GM19324 (cell line): ENCODE data around the gene NSMF.
A peak's percentile ranks its signal among the peaks of the same experiment; 100 is the strongest.
"Not testable (repeated sequence)": the region's sequence is repeated elsewhere in the genome, so short reads cannot be mapped to it uniquely, and the experiment has no call there.

ENCODE experiments used
- ATAC-seq: cut with Tn5 transposase; IDR thresholded peaks from one replicate; pipeline ENCODE4 v1.9.1; 2021; ENCODE audit warnings: mild to moderate bottlenecking, moderate library complexity; ENCODE audit not compliant: unreplicated experiment, low FRiP score

NSMF gene

DNA sequence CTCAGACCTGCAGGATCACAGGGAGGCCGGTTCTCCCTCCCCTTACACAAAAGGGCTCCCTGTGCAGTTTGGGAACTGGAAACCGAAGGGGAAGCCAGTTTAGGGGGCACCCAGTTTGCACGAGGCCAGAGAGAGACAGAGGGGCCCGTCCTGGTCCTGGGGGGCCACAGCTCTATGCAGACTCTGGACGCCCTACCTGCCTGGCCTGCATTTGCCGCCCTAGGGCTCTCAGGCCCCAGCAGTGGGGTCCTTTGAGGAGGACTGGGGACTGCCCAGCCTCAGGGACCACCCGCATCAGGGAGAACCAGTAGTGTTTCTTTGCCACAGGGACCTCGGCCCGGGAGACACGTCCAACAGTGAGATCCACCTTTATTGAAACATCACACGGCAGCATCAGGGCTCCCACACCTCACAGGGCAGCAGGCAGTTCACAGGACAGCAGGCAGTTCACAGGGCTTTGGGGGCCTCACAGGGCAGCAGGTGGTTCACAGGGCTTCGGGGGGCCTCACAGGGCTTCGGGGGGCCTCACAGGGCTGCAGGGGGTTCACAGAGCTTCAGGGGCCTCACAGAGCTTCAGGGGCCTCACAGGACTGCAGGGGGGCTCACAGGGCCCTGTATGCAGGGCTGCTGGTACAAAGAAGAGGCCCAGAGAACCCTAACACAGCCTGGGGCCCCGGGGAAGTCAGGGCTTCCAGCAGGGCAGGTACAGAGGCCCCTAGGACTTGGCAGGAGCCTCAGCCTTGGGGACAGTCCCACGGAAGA is 648 bp upstream of the NSMF start:
- ATAC-seq = no peak

DNA sequence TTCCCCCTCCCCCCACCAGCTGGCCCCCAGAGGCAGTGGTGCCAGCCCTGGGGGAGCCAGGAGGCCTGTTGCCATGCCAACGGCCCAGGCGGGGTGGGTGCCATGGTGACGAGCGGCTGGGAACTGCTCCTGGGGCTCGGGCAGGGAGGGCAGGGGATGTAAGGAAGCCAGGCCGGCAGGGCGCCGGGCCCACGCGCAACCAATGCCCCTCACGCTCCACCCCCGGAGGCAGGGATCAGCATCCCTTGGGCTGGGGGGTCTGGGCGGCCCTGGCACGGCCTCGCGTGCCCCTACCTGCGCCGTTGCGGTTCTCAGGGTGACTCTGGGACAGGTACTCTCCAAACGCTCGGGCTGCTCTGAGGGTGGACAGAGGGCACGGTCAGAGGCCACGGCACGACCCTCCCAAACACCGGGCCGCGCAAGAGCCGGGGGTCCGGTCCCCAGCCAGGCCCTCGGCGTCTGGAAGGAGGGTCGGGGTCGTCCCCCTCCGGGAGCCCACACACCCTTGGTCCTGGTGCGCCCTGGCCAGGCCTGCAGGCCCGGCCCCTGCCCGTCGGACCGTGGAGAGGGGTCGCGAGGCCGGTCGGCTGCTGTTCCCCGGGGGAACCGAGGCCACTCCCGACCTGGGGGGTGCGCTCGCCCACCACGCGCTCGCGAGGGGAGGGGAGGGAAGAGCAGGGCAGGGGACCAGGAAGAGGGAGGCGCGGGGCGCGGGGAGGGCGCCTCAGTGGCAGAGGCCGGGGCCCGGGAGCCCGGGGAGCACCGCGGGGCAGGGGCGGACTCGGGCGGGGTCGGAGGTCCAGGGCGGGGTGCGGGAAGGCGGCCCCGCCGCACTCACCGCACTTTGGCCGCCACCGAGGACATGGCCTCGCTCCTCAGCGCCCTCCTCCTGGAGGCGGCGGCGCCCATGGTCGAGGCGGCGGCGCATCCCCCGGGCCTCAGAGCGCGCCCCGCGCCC is 661 bp downstream of the NSMF start:
- ATAC-seq = peak; percentile 32

DNA sequence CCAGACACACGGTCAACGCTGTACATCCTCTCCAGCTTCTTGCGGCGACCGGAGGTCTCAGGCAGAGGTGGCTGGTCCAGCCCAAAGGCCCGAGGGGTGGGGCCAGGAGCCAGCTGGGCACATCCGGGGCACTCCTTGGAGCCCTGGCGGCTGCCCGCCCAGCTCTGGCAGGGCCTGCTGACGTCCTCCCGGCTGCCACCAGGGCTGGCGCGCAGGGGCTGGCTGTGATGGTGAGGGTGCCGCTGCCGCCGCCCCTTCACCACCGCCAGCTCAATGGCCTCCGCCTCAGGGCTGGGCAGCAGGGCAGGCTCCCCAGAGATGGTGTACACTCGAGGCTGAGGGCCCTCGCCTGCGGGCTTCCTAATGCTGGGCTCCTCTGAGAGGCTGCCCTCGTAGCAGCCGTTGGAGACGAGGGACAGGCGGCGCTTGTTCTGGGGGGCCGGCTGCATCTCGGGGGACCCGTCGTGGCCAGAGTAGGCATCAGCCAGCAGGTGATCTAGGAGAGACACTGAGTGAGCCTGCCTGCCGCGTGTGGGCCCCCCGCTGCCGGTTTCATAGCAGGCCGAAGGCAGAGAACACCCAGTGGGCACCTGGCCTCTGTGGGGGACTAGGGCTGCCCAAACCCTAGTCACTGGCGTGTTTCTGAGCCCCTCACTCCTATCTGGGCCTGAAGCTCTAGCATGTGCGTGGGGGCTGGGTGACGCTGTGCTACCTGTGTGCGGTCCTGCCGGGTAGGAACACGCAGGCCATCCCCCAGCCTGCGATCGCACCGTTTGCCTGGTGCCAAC is 1.5 kb downstream of the NSMF start:
- ATAC-seq = no peak

DNA sequence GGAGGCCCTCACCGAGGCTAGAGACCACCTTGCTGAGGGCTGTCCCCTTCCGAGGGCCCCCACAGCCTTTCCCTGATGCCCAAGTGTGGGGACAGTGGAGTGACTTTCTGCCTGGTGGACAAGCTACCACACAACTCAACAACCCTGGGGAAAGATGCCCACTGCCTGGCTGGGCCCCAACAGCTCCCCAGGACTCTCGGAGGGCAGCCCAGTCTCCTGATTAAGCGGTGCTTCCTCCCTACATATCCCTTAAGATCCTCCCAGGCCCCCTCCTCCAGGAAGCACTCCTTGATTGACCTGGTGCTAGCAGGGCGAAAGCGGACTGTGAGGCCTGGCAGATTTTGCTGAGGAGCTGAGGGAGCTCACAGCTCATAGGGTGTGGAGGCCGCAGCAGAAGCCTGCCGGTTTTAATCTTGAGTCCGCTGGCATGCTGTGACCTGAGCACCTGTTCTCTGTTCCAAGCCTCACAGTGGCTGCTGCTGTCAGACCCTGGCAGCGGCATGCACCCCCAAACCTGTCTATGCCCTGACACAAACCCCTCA is 2.2 kb downstream of the NSMF start:
- no peak for ATAC-seq

DNA sequence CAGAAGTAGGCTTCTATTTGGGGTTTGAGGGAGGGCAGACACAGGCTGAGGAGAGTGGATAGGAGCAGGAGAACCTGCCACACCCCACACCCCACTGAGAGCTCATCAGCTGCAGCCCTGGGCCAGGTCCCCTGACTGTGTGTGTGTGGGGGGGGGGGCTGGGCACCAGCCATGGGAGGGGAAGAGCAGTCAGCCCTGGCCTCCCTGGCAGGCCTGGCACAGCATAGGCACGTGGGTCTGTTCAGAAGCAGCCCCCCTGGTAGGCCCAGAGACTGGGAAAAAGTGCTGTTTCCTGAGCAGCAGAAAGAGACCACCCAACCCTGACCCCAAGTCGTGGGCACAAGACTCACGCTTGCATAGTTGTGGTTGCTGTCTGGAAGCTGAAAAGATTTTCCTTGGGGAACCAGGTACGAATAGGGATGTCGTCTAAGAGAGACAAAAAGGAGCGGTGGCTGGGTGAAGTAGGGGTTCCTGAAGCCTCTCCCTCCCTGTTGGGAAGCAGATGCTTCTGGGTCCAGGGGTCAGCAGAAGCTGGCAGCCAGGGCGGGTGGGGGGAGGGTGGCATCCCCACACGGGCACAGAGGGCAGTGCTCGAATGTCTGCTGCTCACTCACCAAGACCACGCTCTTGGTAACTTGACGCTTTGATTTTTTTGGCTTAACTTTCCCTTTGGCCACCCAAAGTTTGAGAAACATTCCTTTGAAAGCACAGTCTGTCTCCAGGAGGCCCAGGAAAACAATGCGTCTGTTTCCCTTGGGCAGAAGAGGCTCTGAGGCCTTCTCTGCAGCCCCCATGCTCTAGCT is 2.9 kb downstream of the NSMF start:
- no peak for ATAC-seq

DNA sequence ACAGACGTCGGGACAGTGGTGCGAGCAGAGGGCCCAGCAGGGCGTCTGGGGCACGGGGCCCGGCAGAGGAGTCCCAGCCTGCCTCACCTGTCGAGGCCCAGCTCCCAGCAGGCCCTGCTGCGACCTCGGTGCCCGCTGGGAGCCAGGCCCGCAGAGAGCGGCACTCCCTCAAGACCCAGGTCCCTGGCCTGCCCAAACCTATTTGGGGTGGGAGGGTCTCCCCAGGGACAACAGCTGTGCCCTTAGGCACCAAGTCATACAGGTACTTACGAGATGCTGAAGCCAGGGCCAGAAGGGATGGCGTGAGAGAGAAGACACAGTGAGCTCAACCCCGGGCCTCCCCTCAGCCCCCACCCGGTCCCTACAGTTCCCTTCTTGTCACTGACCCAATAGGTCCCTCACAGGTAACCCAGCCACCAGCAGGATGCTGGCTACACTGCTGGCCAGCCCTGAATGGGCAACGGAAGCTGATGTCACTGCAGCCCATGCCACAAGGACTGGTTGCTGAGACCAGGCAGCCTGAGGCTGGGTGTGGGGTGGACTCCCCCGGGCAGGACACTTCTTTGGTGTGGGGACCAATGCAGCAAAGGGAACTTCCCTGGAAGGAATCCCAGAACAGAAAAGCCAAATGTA is 3.7 kb downstream of the NSMF start:
- no peak for ATAC-seq

DNA sequence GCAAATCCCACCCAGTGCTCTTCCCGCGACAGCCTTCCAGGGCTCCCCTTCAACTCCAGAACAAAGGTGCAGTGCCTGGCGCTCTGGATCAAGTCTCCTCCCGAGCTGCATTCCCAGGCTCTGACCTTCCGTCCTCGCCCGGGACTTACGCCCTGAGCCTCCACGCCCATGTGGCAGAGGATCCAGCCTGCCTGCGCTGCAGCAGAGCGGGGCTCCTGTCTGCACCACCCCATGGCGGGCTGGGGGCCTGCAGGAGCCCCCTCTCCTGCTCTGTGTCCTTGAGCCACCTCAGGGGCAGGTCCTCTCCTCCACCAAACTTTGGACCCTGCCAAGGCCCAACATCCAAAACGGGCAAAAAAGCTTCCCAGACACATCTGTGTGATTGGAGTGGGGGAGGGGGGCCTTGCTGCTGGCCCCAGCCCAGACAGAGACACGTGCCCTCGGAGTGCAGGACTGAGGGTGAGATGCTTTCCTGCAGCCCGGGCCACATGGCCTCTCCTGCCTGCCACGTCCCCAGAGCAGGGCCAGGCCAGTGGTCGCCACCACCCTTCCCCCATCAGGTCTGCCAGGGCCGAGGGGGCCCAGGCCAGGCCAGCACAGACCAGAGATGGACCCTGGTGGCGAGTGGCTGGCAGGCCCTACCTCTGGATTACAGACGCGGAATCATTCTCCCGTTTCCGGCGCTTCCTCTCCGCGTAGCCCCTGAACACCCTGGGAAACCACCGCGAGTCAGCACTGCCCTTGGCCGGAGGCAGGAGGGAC is 4.4 kb downstream of the NSMF start:
- ATAC-seq = no peak

DNA sequence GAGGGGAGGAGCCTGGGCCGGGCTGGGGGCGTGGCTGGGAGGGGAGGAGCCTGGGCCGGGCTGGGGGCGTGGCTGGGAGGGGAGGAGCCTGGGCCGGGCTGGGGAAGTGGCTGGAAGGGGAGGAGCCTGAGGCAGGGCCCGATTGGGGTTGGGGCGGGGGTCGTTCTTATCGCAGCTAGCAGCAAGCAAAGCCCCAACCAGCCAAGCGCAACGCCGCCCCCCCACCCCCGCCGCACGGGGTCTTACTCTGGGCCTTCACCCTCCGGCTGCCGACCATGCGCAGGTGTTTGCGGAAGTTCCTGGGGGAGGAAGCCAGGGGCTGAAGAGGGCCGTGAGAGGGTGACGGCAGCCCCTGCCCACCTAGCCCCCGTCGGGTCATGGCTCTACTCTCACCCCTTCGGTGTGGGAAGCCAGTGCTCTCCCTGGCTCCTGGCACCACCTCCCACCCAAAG is 5.0 kb downstream of the NSMF start:
- ATAC-seq = no peak

DNA sequence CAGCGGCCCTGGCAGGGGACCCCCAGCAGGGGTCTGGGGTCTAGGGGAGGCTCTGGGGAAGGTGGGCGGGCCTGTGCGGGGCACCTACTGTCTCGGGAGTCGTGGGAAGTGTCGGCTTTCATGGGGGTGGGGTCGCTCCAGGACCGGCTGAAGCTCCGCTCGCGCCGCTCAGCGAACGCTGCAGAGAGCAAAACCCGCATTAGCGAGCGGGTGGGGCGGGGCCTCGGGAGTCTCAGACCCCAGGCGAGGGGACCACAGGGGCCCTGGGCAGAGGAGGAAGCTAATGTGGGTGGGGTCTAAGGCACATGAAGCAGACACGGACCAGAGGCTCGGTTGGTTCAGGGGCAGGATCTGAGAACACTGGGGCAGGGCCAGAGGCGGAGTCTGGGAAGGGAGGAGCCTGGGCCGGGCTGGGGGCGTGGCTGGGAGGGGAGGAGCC is 5.5 kb downstream of the NSMF start:
- no peak for ATAC-seq

DNA sequence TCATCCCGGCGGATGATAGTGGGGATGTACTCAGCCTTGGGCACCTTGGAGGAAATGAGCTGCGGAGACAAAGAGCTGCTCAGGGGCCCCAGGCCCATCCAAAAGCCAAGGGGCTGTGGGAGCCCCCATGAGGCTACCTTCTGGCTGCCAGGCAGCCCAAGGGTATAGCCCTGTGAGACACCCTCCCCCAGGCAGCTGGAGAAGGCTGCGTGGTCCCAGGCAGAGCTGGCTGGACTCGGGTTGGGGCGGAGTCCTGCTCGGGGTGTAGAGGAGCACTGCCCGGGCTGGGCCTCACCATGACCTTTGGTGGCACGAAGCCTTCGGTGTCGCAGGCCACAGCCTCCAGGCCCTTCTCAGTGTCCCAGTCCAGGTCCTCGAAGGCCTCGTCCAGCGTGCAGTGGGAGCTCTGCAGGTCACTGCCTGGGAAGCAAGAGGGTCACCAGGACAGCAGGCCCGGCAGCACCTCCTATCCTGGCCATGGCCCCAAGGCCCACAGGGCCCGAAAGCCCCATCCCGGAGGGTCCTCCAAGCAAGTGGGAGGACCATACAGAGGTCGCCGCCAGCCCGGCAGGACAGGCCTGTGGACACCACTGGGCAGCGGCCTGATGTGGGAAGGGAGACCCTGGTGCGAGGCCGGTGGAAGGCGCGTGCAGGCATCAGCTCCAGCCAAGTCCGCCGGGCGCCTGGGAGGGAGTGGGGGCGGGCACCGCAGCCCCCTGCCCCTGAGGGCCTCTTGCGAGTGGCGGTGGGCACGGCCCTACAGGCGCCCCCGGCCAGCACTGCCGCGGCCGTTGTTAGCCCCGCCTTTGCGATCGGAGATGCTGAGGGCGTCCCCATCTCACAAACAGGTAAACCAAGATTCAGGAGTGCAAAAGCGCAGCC is 6.1 kb downstream of the NSMF start:
- no peak for ATAC-seq

DNA sequence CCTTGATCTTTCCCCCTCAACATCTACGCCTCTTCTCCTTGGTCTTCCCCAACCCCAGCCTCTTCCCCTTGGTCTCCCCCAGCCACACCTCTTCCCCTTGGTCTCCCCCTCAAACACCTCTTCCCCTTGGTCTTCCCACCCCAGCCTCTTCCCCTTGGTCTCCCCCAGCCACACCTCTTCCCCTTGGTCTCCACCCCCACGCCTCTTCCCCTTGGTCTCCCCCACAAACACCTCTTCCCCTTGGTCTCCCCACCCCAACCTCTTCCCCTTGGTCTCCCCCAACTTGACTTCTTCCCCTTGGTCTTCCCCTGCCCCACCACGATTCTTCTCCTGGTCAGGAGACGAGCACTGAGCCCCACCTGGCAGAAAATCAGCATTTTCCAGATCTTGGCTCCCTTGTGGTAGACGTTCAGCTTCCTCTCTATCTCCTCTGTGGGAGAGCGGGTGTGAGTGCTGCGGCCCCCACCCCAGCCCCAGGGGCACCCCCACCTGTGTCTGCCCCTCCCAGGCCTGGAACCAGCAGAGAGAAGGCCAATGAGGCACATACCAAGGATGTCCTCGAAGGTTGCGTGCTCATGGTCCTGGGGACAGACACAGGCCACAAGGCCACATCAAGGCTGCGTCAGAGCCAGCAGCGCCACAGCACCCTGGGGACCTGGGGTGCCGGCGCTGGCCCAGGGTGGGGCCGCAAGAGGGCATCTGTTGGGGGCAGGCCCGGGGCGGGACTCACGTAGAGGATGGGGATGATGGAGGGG is 7.0 kb downstream of the NSMF start:
- no peak for ATAC-seq

DNA sequence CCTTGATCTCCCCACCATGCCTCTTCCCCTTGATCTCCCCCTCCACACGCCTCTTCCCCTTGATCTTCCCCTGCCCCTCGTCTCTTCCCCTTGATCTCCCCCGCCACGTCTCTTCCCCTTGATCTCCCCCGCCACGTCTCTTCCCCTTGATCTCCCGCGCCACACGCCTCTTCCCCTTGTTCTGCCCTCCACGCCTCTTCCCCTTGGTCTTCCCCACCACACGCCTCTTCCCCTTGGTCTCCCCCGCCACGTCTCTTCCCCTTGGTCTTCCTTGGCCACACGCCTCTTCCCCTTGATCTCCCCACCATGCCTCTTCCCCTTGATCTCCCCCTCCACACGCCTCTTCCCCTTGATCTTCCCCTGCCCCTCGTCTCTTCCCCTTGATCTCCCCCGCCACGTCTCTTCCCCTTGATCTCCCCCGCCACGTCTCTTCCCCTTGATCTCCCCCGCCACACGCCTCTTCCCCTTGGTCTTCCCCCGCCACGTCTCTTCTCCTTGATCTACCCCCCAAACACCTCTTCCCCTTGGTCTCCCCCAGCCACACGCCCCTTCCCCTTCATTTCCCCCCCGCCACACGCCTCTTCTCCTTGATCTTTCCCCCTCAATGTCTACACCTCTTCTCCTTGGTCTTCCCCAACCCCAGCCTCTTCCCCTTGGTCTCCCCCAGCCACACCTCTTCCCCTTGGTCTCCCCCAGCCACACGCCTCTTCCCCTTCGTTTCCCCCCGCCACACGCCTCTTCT is 7.7 kb downstream of the NSMF start:
- ATAC-seq = not testable (repeated sequence)

DNA sequence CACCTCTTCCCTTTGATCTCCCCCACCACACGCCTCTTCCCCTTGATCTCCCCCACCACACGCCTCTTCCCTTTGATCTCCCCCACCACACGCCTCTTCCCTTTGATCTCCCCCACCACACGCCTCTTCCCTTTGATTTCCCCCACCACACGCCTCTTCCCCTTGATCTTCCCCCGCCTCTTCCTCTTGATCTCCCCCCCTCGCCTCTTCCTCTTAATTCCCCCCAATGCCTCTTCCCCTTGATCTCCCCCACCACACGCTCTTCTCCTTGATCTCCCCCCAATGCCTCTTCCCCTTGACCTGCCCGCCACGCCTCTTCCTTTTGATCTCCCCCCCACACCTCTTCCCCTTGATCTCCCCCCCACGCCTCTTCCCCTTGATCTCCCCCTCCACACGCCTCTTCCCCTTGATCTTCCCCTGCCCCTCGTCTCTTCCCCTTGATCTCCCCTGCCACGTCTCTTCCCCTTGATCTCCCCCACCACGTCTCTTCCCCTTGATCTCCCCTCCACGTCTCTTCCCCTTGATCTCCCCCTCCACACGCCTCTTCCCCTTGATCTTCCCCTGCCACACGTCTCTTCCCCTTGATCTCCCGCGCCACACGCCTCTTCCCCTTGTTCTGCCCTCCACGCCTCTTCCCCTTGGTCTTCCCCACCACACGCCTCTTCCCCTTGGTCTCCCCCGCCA is 8.5 kb downstream of the NSMF start:
- ATAC-seq = not testable (repeated sequence)

DNA sequence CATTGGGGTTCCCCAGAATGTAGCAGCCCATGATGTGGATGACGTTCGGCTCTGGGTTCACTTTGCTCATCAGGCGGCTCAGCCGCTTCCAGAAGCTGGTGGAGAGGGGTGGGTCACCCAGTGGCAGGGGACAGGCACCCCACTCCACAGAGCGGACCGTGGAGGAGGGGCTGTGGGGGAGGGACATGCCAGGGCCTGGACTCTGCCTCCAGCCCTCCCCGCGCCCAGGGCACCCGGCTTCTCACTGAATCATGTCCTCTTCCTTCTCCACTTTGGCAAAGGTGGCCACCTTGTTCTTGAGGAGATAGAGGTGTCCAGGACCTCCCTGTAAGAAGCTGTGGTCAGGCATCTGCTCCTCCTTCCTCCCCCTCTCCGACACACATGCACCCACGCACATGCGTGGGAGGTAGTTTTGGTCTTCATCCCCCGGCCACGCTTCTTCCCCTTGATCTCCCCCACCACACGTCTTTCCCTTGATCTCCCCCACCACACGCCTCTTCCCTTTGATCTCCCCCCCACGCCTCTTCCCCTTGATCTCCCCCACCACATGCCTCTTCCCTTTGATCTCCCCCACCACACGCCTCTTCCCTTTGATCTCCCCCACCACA is 9.1 kb downstream of the NSMF start:
- no peak for ATAC-seq
